SH-SY5Y (cell line): ENCODE data around the gene BRD3.

Source experiments
- GATA2 ChIP-seq: IDR thresholded peaks from 2 replicates; pipeline ENCODE4 v1.6.1; 2011; ENCODE audit warnings: mild to moderate bottlenecking, low read depth, low read length
- GATA3 ChIP-seq: IDR thresholded peaks from 2 replicates; pipeline ENCODE4 v1.6.1; 2011; ENCODE audit warnings: low read depth, mild to moderate bottlenecking, low read length, moderate library complexity

GRCh38 chr9:134073500-134073899, 5.7 kb upstream of the BRD3 start:
- no peak for TF ChIP-seq GATA3
- no peak for TF ChIP-seq GATA2
